Trophoblast cell (in vitro differentiated cells and primary cell): ENCODE data around the gene STXBP6.

ENCODE experiments used
- DNase-seq, 2 donors: peaks; one replicate each; pipeline ENCODE4 v3.0.0-alpha.2; 2016
- H2AFZ ChIP-seq: 2 replicates; pipeline ENCODE4 v1.6.1; 2013; ENCODE audit warnings: low read length, moderate library complexity, mild to moderate bottlenecking; ENCODE audit not compliant: insufficient read depth, poor library complexity
- H2AK5ac ChIP-seq: 2 replicates; pipeline ENCODE4 v1.6.1; 2013; ENCODE audit warnings: mild to moderate bottlenecking, low read length
- H2BK120ac ChIP-seq: 2 replicates; pipeline ENCODE4 v1.6.1; 2013; ENCODE audit warnings: low read length, mild to moderate bottlenecking, moderate library complexity; ENCODE audit not compliant: insufficient read depth, poor library complexity
- H2BK12ac ChIP-seq: 2 replicates; pipeline ENCODE4 v1.6.1; 2013; ENCODE audit warnings: mild to moderate bottlenecking, low read length, moderate library complexity
- H2BK5ac ChIP-seq: 2 replicates; pipeline ENCODE4 v1.6.1; 2013; ENCODE audit warnings: low read length, low read depth, moderate library complexity, mild to moderate bottlenecking; ENCODE audit not compliant: poor library complexity
- H3K14ac ChIP-seq: 2 replicates; pipeline ENCODE4 v1.6.1; 2013; ENCODE audit warnings: mild to moderate bottlenecking, low read length
- H3K18ac ChIP-seq: 2 replicates; pipeline ENCODE4 v1.6.1; 2013; ENCODE audit warnings: mild to moderate bottlenecking, low read length
- H3K23ac ChIP-seq: 2 replicates; pipeline ENCODE4 v1.6.1; 2013; ENCODE audit warnings: low read length
- H3K27ac ChIP-seq: 2 replicates; pipeline ENCODE4 v1.5.1; 2013; ENCODE audit warnings: low read depth, mild to moderate bottlenecking, inconsistent platforms, low read length, moderate library complexity
- H3K27me3 ChIP-seq: 2 replicates; pipeline ENCODE4 v1.6.1; 2013; ENCODE audit warnings: inconsistent platforms, mild to moderate bottlenecking, low read length, moderate library complexity; ENCODE audit not compliant: insufficient read depth
- H3K36me3 ChIP-seq, 2 experiments: 1 replicate in 1 of 2; 2 replicates in 1 of 2; pipeline ENCODE4 v1.6.1; 2013; ENCODE audit warnings: low read length in 2 of 2, mild to moderate bottlenecking in 2 of 2, moderate library complexity in 1 of 2; ENCODE audit not compliant: insufficient read depth in 2 of 2, control insufficient read depth in 1 of 2
- H3K4ac ChIP-seq: 2 replicates; pipeline ENCODE4 v1.6.1; 2013; ENCODE audit warnings: low read depth, mild to moderate bottlenecking, low read length, moderate library complexity
- H3K4me1 ChIP-seq, 2 experiments: 1 replicate in 1 of 2; 2 replicates in 1 of 2; pipeline ENCODE4 v1.6.1; 2013; ENCODE audit warnings: low read length in 2 of 2, mild to moderate bottlenecking in 2 of 2, moderate library complexity in 1 of 2; ENCODE audit not compliant: insufficient read depth in 2 of 2, control insufficient read depth in 1 of 2
- H3K4me2 ChIP-seq: 2 replicates; pipeline ENCODE4 v1.6.1; 2013; ENCODE audit warnings: inconsistent platforms, mild to moderate bottlenecking, low read length, moderate library complexity
- H3K4me3 ChIP-seq: 2 replicates; pipeline ENCODE4 v1.5.1; 2013; ENCODE audit warnings: mild to moderate bottlenecking, low read depth, low read length, inconsistent platforms
- H3K79me1 ChIP-seq: one replicate; pipeline ENCODE4 v1.6.1; 2013; ENCODE audit warnings: low read length
- H3K79me2 ChIP-seq: 2 replicates; pipeline ENCODE4 v1.6.1; 2013; ENCODE audit warnings: low read length, mild to moderate bottlenecking; ENCODE audit not compliant: control insufficient read depth, insufficient read depth, poor library complexity
- H3K9ac ChIP-seq: 2 replicates; pipeline ENCODE4 v1.6.1; 2013; ENCODE audit warnings: mild to moderate bottlenecking, low read length
- H3K9me3 ChIP-seq: 2 replicates; pipeline ENCODE4 v1.6.1; 2013; ENCODE audit warnings: low read depth, mild to moderate bottlenecking, control low read depth, inconsistent platforms, low read length; ENCODE audit not compliant: insufficient read depth
- H4K12ac ChIP-seq: 2 replicates; pipeline ENCODE4 v1.6.1; 2013; ENCODE audit warnings: low read depth, mild to moderate bottlenecking, low read length, moderate library complexity
- H4K8ac ChIP-seq: 2 replicates; pipeline ENCODE4 v1.6.1; 2013; ENCODE audit warnings: low read depth, mild to moderate bottlenecking, low read length, moderate library complexity
- H4K91ac ChIP-seq: one replicate; pipeline ENCODE4 v1.6.1; 2013; ENCODE audit warnings: low read depth, mild to moderate bottlenecking, low read length, moderate library complexity
- WGBS: extraction: QIAGEN DNeasy Blood & Tissue Kit; methylation state at CpG from one replicate; pipeline ENCODE4 v1.1.7; 2013; ENCODE audit warnings: missing lambda C conversion rate; ENCODE audit not compliant: insufficient read length, insufficient coverage; ENCODE audit errors: extremely low coverage; 5-methylcytosine and 5-hydroxymethylcytosine counted together

STXBP6 gene

GRCh38 chr14:24888532-24888931 is 161.4 kb downstream of the STXBP6 start:
- no CpG with 5 or more reads among the region's 6 CpGs for WGBS
- H3K18ac ChIP-seq: no peak overlapping the region
- no peak overlapping the region for H2BK120ac ChIP-seq
- H3K23ac ChIP-seq: no peak overlapping the region
- no peak overlapping the region for H2BK12ac ChIP-seq
- H3K14ac ChIP-seq: no peak overlapping the region
- H3K9me3 ChIP-seq: no peaks in the 10 kb centered on the region
- no peak overlapping the region for H2BK5ac ChIP-seq
- no peak overlapping the region for H3K27ac ChIP-seq
- H3K9ac ChIP-seq: no peak overlapping the region
- no peaks in the 10 kb centered on the region for H3K79me2 ChIP-seq
- no peaks in the 10 kb centered on the region for H3K79me1 ChIP-seq
- H3K4me2 ChIP-seq: no peak overlapping the region
- H4K8ac ChIP-seq: no peak overlapping the region
- no peak overlapping the region for H2AK5ac ChIP-seq
- no peaks in the 10 kb centered on the region for H3K36me3 ChIP-seq
- no peak for DNase-seq
- H3K4me3 ChIP-seq: no peak overlapping the region
- H4K12ac ChIP-seq: no peak overlapping the region
- no peak overlapping the region for H4K91ac ChIP-seq
- H3K27me3 ChIP-seq: no peaks in the 10 kb centered on the region
- no peak overlapping the region for H2AFZ ChIP-seq
- no peak overlapping the region for H3K4ac ChIP-seq
- H3K4me1 ChIP-seq: no peaks in the 10 kb centered on the region

GRCh38 chr14:24887623-24888304 is 162.2 kb downstream of the STXBP6 start:
- Histone ChIP-seq H2AFZ (no peak overlapping the region), H3K79me1 (no peaks in the 10 kb centered on the region), H3K14ac (no peak overlapping the region), H3K4ac (no peak overlapping the region), H3K4me1 (no peaks in the 10 kb centered on the region), H4K91ac (no peak overlapping the region), H2BK5ac (no peak overlapping the region), H2BK120ac (no peak overlapping the region), H3K18ac (no peak overlapping the region), H3K23ac (no peak overlapping the region), H3K9me3 (no peaks in the 10 kb centered on the region), H4K8ac (no peak overlapping the region), H2BK12ac (no peak overlapping the region), H3K9ac (no peak overlapping the region), H2AK5ac (no peak overlapping the region), H3K4me3 (no peak overlapping the region), H3K27ac (no peak overlapping the region), H3K4me2 (no peak overlapping the region), H3K27me3 (no peaks in the 10 kb centered on the region), H4K12ac (no peak overlapping the region), H3K36me3 (no peaks in the 10 kb centered on the region), H3K79me2 (no peaks in the 10 kb centered on the region)
- DNase-seq: no peak
- WGBS: no CpG with 5 or more reads among the region's 3 CpGs

GRCh38 chr14:24885410-24885913 is 164.5 kb downstream of the STXBP6 start:
- Histone ChIP-seq H3K4me1 (no peaks in the 10 kb centered on the region), H2BK5ac (no peak overlapping the region), H3K36me3 (no peaks in the 10 kb centered on the region), H4K8ac (no peak overlapping the region), H3K14ac (no peak overlapping the region), H4K91ac (no peak overlapping the region), H3K27me3 (no peaks in the 10 kb centered on the region), H2BK12ac (no peak overlapping the region), H3K23ac (no peak overlapping the region), H3K9me3 (no peaks in the 10 kb centered on the region), H3K4me2 (no peak overlapping the region), H3K4ac (no peak overlapping the region), H2BK120ac (no peak overlapping the region), H3K9ac (no peak overlapping the region), H3K79me1 (no peaks in the 10 kb centered on the region), H3K79me2 (no peaks in the 10 kb centered on the region), H3K27ac (no peak overlapping the region), H2AFZ (no peak overlapping the region), H2AK5ac (no peak overlapping the region), H3K18ac (no peak overlapping the region), H3K4me3 (no peak overlapping the region), H4K12ac (no peak overlapping the region)
- DNase-seq: no peak
- no CpG with 5 or more reads among the region's 3 CpGs for WGBS

- H3K4me2 ChIP-seq: no peak overlapping the region
- H3K4me1 ChIP-seq: no peaks in the 10 kb centered on the region
- no peak overlapping the region for H2BK120ac ChIP-seq
- no peak overlapping the region for H4K8ac ChIP-seq
- H3K9ac ChIP-seq: no peak overlapping the region
- H3K79me2 ChIP-seq: no peaks in the 10 kb centered on the region
- H2AFZ ChIP-seq: no peak overlapping the region
- H4K12ac ChIP-seq: no peak overlapping the region
- no peaks in the 10 kb centered on the region for H3K27me3 ChIP-seq
- WGBS: no CpG with 5 or more reads among the region's 2 CpGs
- no peak overlapping the region for H3K4ac ChIP-seq
- no peaks in the 10 kb centered on the region for H3K79me1 ChIP-seq
- H3K4me3 ChIP-seq: no peak overlapping the region
- no peak overlapping the region for H2AK5ac ChIP-seq
- no peak overlapping the region for H2BK12ac ChIP-seq
- no peak overlapping the region for H3K18ac ChIP-seq
- no peak overlapping the region for H4K91ac ChIP-seq
- no peak overlapping the region for H3K23ac ChIP-seq
- H3K9me3 ChIP-seq: no peaks in the 10 kb centered on the region
- DNase-seq: no peak
- H3K27ac ChIP-seq: no peak overlapping the region
- no peaks in the 10 kb centered on the region for H3K36me3 ChIP-seq
- H3K14ac ChIP-seq: no peak overlapping the region
- no peak overlapping the region for H2BK5ac ChIP-seq
These were observed 166.4 kb downstream of the STXBP6 start for GRCh38 chr14:24883576-24883975.
